GM12873 (cell line): Measurements from ENCODE around the gene ANKRD17.

Experiments used
- CTCF ChIP-seq: IDR thresholded peaks from 2 replicates; pipeline ENCODE4 v1.5.1; 2012; ENCODE audit warnings: low read depth, mild to moderate bottlenecking, moderate library complexity, low read length, control low read depth; ENCODE audit not compliant: insufficient read depth; ENCODE audit errors: missing control alignments

Gene ANKRD17

GRCh38 chr4:73080789-73081188 lies 177.8 kb downstream of the ANKRD17 start:
- no peak for TF ChIP-seq CTCF

GRCh38 chr4:73075832-73076231 lies 182.8 kb downstream of the ANKRD17 start:
- TF ChIP-seq CTCF = no peak

- no peak for TF ChIP-seq CTCF
Observed at GRCh38 chr4:73070074-73070390, 188.6 kb downstream of the ANKRD17 start.

- no peak for TF ChIP-seq CTCF
Observed at GRCh38 chr4:73069338-73070073, 189.1 kb downstream of the ANKRD17 start, which contains the start of gene COX18. Gene COX18 (minus strand): TSS chr4:73069716. CDS start chr4:73069649, 67 bp downstream.

- no peak for TF ChIP-seq CTCF
Observed at GRCh38 chr4:73068491-73069337, 189.9 kb downstream of the ANKRD17 start.

- no peak for TF ChIP-seq CTCF
Observed at GRCh38 chr4:73067971-73068394, 190.6 kb downstream of the ANKRD17 start.

GRCh38 chr4:73066928-73067327 lies 191.7 kb downstream of the ANKRD17 start:
- TF ChIP-seq CTCF = no peak
